ENCODE measurements around the gene LIMS3.
"Not testable (repeated sequence)": the region's sequence is repeated elsewhere in the genome, so short reads cannot be mapped to it uniquely, and the experiment has no call there.

Gene LIMS3

DNA sequence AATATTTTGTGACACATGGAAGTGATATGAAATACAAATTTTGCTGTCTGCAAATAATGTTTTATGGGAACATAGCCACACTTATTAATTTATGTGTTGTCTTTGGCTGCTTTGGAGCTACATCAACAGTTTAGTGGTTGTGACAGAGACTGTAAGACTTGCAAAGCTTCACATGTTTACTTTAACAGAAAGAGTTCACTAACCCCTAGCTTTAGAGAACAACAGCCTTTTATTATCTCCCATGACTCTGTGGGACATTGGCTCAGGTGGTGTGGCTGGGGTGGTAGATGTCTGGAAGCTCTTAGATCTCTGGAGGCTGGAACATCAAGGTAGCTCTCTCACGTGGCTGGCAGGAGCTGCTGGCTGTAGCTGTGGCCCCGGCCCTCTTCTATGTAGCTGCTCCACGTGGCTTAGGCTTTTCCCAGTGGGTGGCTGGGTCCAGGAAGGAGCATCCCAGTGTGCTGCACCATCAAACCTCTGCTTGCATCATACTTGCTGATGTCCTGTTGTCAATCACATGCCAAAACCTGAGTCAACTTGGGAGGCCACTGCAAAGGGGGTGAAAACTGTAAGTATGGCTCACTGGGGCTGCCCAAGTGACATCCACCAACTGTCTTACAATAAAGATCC is 67.7 kb downstream of the LIMS3 start:
- not testable (repeated sequence) for H3K27ac ChIP-seq (ENCODE audit: insufficient read depth, low read length, poor library complexity, severe bottlenecking); H3K36me3 ChIP-seq (ENCODE audit: control insufficient read depth, insufficient read depth, low read length); H3K27me3 ChIP-seq (replicated peaks; ENCODE audit: control insufficient read depth, insufficient read depth, low read length, poor library complexity, severe bottlenecking); DNase-seq; H3K4me1 ChIP-seq (ENCODE audit: control insufficient read depth, insufficient read depth, low read length, poor library complexity, severe bottlenecking); H3K4me3 ChIP-seq (ENCODE audit: insufficient read depth, low read depth, low read length, poor library complexity, severe bottlenecking); H3K9me3 ChIP-seq (ENCODE audit: control insufficient read depth, low read length)

GRCh38 chr2:109966858-109967257 is 68.4 kb downstream of the LIMS3 start:
- not testable (repeated sequence) for H3K4me1 ChIP-seq (ENCODE audit: control insufficient read depth, insufficient read depth, low read length, poor library complexity, severe bottlenecking); DNase-seq; H3K9me3 ChIP-seq (ENCODE audit: control insufficient read depth, low read length); H3K27ac ChIP-seq (ENCODE audit: insufficient read depth, low read length, poor library complexity, severe bottlenecking); H3K36me3 ChIP-seq (ENCODE audit: control insufficient read depth, insufficient read depth, low read length); H3K27me3 ChIP-seq (replicated peaks; ENCODE audit: control insufficient read depth, insufficient read depth, low read length, poor library complexity, severe bottlenecking); H3K4me3 ChIP-seq (ENCODE audit: insufficient read depth, low read depth, low read length, poor library complexity, severe bottlenecking)

- H3K4me1 ChIP-seq (ENCODE audit: control insufficient read depth, insufficient read depth, low read length, poor library complexity, severe bottlenecking); DNase-seq; H3K9me3 ChIP-seq (ENCODE audit: control insufficient read depth, low read length); H3K27ac ChIP-seq (ENCODE audit: insufficient read depth, low read length, poor library complexity, severe bottlenecking); H3K36me3 ChIP-seq (ENCODE audit: control insufficient read depth, insufficient read depth, low read length); H3K27me3 ChIP-seq (replicated peaks; ENCODE audit: control insufficient read depth, insufficient read depth, low read length, poor library complexity, severe bottlenecking); H3K4me3 ChIP-seq (ENCODE audit: insufficient read depth, low read depth, low read length, poor library complexity, severe bottlenecking): not testable (repeated sequence)
Observed at GRCh38 chr2:109969864-109970263, 71.4 kb downstream of the LIMS3 start.

GRCh38 chr2:109971710-109972109 is 73.2 kb downstream of the LIMS3 start:
- not testable (repeated sequence) for H3K27me3 ChIP-seq (replicated peaks; ENCODE audit: control insufficient read depth, insufficient read depth, low read length, poor library complexity, severe bottlenecking); H3K27ac ChIP-seq (ENCODE audit: insufficient read depth, low read length, poor library complexity, severe bottlenecking); H3K9me3 ChIP-seq (ENCODE audit: control insufficient read depth, low read length); H3K4me3 ChIP-seq (ENCODE audit: insufficient read depth, low read depth, low read length, poor library complexity, severe bottlenecking); DNase-seq; H3K36me3 ChIP-seq (ENCODE audit: control insufficient read depth, insufficient read depth, low read length); H3K4me1 ChIP-seq (ENCODE audit: control insufficient read depth, insufficient read depth, low read length, poor library complexity, severe bottlenecking)

Measured in effector memory CD4-positive, alpha-beta T cell (primary cell).